Measurements from ENCODE around the gene DAAM2. TPM values are rescaled to one million over a fixed set of nuclear protein-coding genes. Genes with fewer than 3 reads are reported as not detected.

DAAM2 gene
- total and polyA plus RNA-seq, 2 of the 8 experiments (the other 6 are each of a cell fraction or from before 2014, with no cell fraction given), result 1.5 to 2.9 TPM

DNA sequence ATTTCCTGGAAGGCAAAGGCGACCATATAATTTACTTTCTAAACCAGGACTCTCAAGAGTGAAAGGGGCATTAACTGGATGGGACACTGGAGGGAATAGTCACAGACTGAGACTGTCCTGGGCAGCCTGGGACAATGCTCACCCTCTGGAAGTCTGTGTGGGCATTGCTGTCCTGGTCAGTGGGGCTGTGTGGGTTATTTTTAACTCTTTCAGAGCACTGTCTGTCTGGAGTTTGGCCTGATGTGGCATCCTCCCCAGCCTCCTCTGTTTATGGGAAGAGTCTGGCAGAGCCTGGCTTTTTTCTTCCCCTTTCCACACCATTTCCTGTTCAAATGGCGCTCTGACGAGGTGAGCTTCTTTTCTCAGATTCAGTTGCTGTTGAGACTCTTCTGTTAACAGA lies 11.7 kb downstream of the DAAM2 start:
- Histone ChIP-seq H3K23ac (ENCODE audit: insufficient read length) (no peak overlapping the region), H3K18ac (ENCODE audit: extremely low read depth, low read length) (no peak overlapping the region), H2BK5ac (ENCODE audit: low read depth, low read length) (no peak overlapping the region), H3K27ac (ENCODE audit: low read depth, low read length) (no peak overlapping the region), H3K4me1 (replicated peaks in 1 of 4; ENCODE audit: control insufficient read depth in 3 of 4, insufficient read depth in 4 of 4, low read length in 3 of 4) (peaks cover 0 to 9% (median 2%) of the 10 kb centered on the region in 4 experiments; a peak in 1 of 7 replicates), H2AK5ac (ENCODE audit: low read depth, low read length) (no peak overlapping the region), H2BK12ac (ENCODE audit: low read depth, low read length) (no peak overlapping the region), H3K9me3 (ENCODE audit: insufficient read depth in 2 of 2, low read depth in 1 of 2, low read length in 1 of 2) (no peaks in the 10 kb centered on the region), H3K4ac (replicated peaks; ENCODE audit: insufficient read length, low read depth, low read length) (no peak overlapping the region), H2AFZ (ENCODE audit: low read length) (no peak overlapping the region), H2BK120ac (replicated peaks; ENCODE audit: low read depth, low read length) (no peak overlapping the region), H3K14ac (ENCODE audit: insufficient read length) (no peak overlapping the region), H4K5ac (ENCODE audit: insufficient read length, low read depth, low read length) (no peak overlapping the region), H3K23me2 (ENCODE audit: low read depth, low read length) (no peaks in the 10 kb centered on the region), H3K79me1 (ENCODE audit: low read depth, low read length) (no peaks in the 10 kb centered on the region), H3K9ac (replicated peaks in 1 of 4; ENCODE audit: extremely low read depth in 1 of 4, low read depth in 3 of 4, low read length in 3 of 4) (no peak overlapping the region), H3K27me3 (replicated peaks in 1 of 4; ENCODE audit: control insufficient read depth in 3 of 4, extremely low read depth in 1 of 4, insufficient read depth in 3 of 4, low read length in 3 of 4) (no peaks in the 10 kb centered on the region; a peak in 1 of 7 replicates), H3K79me2 (ENCODE audit: control insufficient read depth in 1 of 2, insufficient read depth in 2 of 2, low read length in 2 of 2) (no peaks in the 10 kb centered on the region), H3K4me3 (ENCODE audit: extremely low read depth in 1 of 4, insufficient read depth in 2 of 4, low read depth in 3 of 4, low read length in 4 of 4) (no peak overlapping the region), H2BK15ac (ENCODE audit: low read length) (no peak overlapping the region), H4K8ac (ENCODE audit: extremely low read depth, insufficient read depth, low read length) (no peak overlapping the region), H3K4me2 (ENCODE audit: insufficient read depth in 1 of 2, low read depth in 2 of 2, low read length in 2 of 2) (no peak overlapping the region), H4K91ac (replicated peaks; ENCODE audit: insufficient read length, low read length) (no peak overlapping the region), H3K56ac (replicated peaks; ENCODE audit: insufficient read length, low read depth, low read length) (no peak overlapping the region), H4K20me1 (replicated peaks in 1 of 2; ENCODE audit: control insufficient read depth in 1 of 2, insufficient read depth in 2 of 2, low read length in 2 of 2) (no peaks in the 10 kb centered on the region), H2BK20ac (ENCODE audit: low read length) (no peak overlapping the region), H3K36me3 (ENCODE audit: control insufficient read depth in 2 of 4, insufficient read depth in 4 of 4, low read length in 3 of 4) (no peaks in the 10 kb centered on the region)
- CTCF ChIA-PET (ENCODE audit: partially characterized antibody), result interaction anchor here (0.6 to 1.3 kb wide), 8 partner anchors 10 to 442 kb away, joined by 3 to 8 read pairs (median 3); no protein-coding TSS in a partner anchor
- no peak for FAIRE-seq
- WGBS, 2 experiments (ENCODE audit: extremely low coverage in 1 of 2, insufficient coverage in 1 of 2, insufficient read length in 1 of 2, insufficient replicate concordance in 2 of 2, low coverage in 1 of 2, low lambda C conversion rate in 2 of 2, missing lambda C conversion rate in 1 of 2), result 76% methylated on average over 3 of the region's 3 CpGs; no CpG with 5 or more reads in 1 of the 2 experiments
- no peak for DNase-seq (ENCODE audit: low read depth in 1 of 2, low spot score in 2 of 2)
- POLR2A ChIA-PET (ENCODE audit: partially characterized antibody), result interaction anchor here (1.0 kb wide), 1 partner anchor 7 kb away, joined by 5 read pairs; no protein-coding TSS in a partner anchor
- TF ChIP-seq SIRT6 (IDR thresholded peaks at IDR 0.05; ENCODE audit: low read length), result no peak
- no peak for TF ChIP-seq CREB1 (IDR thresholded peaks at IDR 0.05)
- TF ChIP-seq TAF7 (optimal IDR thresholded peaks at IDR 0.05; ENCODE audit: borderline replicate concordance, low read depth, low read length), result no peak
- TF ChIP-seq CHD2 (IDR thresholded peaks at IDR 0.05; ENCODE audit: low read length), result no peak
- TF ChIP-seq BACH1 (IDR thresholded peaks at IDR 0.05; ENCODE audit: low read length), result no peak
